Measurements from ENCODE around the gene IGF2BP2.

DNA sequence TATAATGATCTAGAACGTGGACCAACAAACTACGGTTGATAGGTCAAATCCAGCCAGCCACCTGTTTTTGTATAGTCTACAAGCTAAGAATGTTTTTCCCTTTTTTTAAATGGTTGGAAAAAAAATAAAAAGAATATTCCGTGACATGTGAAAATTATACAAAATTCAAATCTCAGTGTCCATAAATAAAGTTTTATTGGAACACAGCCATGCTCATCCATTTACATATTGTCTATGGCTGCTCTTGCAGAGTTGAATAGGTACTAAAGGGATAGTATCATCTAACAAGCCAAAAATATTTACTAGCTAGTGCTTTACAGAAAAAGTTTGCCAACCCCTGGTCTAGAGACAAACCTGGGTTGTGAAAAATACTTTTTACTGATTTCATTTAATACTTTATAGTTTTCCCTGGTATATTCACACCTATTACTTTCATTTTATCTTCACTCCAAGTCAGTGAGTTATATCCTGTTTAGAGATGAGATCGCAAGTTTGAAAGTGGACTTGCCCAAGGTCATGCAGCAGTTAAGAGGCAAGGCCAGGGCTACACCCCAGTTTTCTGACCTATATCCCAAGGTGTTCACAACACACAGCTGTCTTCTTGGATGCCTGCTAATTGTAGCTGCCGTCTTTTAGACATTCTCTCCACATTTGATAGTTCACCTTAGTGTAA is 58.4 kb downstream of the IGF2BP2 start:
- no peak for TF ChIP-seq CHD1 (IDR thresholded peaks at IDR 0.05; ENCODE audit: low read depth, low read length)
- TF ChIP-seq, protein P1, sequence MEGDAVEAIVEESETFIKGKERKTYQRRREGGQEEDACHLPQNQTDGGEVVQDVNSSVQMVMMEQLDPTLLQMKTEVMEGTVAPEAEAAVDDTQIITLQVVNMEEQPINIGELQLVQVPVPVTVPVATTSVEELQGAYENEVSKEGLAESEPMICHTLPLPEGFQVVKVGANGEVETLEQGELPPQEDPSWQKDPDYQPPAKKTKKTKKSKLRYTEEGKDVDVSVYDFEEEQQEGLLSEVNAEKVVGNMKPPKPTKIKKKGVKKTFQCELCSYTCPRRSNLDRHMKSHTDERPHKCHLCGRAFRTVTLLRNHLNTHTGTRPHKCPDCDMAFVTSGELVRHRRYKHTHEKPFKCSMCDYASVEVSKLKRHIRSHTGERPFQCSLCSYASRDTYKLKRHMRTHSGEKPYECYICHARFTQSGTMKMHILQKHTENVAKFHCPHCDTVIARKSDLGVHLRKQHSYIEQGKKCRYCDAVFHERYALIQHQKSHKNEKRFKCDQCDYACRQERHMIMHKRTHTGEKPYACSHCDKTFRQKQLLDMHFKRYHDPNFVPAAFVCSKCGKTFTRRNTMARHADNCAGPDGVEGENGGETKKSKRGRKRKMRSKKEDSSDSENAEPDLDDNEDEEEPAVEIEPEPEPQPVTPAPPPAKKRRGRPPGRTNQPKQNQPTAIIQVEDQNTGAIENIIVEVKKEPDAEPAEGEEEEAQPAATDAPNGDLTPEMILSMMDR (conservative IDR thresholded peaks at IDR 0.05; ENCODE audit: low read depth, low read length): no peak
- no peak for TF ChIP-seq NFE2L2 (IDR thresholded peaks at IDR 0.05; ENCODE audit: low read depth, low read length)
- no peak for TF ChIP-seq MXI1 (IDR thresholded peaks at IDR 0.05; ENCODE audit: borderline replicate concordance, low read depth, low read length)
- TF ChIP-seq, protein P2, sequence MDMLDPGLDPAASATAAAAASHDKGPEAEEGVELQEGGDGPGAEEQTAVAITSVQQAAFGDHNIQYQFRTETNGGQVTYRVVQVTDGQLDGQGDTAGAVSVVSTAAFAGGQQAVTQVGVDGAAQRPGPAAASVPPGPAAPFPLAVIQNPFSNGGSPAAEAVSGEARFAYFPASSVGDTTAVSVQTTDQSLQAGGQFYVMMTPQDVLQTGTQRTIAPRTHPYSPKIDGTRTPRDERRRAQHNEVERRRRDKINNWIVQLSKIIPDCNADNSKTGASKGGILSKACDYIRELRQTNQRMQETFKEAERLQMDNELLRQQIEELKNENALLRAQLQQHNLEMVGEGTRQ (IDR thresholded peaks at IDR 0.05; ENCODE audit: low read depth, low read length): no peak
